ENCODE data around the gene ADAMTS7.
"Not testable (repeated sequence)": the region's sequence is repeated elsewhere in the genome, so short reads cannot be mapped to it uniquely, and the experiment has no call there.

The ADAMTS7 gene

GRCh38 chr15:78726870-78727551 is 84.3 kb downstream of the ADAMTS7 start:
- DNase-seq (ENCODE audit: low read depth): no peak

DNA sequence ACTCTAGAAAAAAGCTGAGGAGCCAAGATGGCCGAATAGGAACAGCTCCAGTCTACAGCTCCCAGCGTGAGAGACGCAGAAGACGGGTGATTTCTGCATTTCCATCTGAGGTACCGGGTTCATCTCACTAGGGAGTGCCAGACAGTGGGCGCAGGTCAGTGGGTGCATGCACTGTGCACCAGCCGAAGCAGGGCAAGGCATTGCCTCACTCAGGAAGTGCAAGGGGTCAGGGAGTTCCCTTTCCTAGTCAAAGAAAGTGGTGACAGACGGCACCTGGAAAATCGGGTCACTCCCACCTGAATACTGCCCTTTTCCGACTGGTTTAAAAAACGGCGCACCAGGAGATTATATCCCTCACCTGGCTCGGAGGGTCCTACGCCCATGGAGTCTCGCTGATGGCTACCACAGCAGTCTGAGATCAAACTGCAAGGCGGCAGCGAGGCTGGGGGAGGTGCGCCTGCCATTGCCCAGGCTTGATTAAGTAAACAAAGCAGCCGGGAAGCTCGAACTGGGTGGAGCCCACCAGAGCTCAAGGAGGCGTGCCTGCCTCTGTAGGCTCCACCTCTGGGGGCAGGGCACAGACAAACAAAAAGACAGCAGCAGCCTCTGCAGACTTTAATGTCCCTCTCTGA is 91.3 kb downstream of the ADAMTS7 start:
- DNase-seq (ENCODE audit: low read depth): not testable (repeated sequence)

DNA sequence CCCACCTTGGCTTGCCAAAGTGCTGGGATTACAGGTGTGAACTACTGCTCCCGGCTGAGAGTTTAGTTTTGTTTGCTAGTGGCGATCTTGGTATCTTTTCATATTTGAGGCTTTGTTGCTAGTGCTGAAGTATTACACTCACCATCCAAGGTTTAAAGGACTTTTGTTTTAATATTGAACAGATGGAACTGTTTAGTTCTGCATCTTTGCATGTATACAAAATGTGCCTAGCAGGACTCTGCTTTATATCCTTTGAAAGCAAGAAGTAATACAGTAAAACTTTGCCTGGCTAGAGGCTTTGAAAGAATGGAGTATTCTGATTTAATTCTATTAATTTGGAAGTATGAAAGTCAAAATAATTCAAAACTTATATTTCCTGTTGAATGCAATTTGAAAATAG is 92.4 kb downstream of the ADAMTS7 start:
- no peak for DNase-seq (ENCODE audit: low read depth)

DNA sequence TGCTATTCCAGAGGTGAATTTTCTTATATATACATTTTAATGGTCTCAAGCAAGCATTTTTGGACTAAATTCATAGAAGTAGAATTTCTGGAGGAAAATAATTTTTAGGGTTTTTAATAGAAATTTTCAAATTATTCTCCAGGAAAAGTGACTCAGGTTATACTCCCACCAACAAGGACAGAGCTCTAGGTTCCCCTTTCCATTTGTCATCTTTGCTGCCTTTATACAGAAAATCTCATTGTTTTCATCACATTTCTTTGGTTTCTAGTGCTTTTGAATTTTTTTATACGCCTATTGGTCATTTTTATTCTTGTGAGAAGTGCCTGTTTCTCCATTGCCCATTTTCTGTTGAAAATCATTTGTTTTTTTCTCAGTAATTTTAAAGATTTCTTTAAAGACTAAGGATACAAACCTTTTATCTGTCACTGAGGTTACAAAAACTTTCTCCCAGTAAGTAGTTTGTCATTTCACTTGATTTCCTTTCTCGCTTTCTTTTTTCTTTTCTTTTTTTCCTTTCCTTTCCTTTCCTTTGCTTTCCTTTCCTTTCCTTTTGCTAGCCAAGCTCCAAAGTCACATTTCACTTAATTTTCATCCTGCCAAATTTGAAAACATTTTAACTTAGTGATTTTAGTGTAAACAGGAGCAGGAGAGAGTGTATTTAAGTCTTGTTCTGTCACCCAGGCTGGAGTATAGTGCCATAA is 93.2 kb downstream of the ADAMTS7 start:
- DNase-seq (ENCODE audit: low read depth): no peak

DNA sequence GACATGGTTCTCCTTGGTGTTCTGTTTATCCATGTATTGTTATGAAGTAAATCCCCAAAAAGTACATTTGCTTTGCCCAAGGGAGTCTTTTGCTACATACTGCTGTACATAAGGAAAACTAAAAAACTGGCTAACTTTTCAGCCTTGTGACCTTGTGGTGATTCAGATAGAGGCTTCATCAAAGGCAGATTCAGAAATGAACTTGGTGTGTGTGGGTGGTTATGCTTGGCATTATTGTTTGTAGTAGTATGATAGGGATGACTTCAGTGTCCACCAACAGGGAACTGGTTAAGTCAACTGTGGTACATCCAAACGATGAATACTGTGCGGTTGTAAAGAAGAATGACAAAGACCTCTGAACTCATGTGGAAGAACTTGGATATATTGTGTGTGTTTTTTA is 94.6 kb downstream of the ADAMTS7 start:
- no peak for DNase-seq (ENCODE audit: low read depth)

DNA sequence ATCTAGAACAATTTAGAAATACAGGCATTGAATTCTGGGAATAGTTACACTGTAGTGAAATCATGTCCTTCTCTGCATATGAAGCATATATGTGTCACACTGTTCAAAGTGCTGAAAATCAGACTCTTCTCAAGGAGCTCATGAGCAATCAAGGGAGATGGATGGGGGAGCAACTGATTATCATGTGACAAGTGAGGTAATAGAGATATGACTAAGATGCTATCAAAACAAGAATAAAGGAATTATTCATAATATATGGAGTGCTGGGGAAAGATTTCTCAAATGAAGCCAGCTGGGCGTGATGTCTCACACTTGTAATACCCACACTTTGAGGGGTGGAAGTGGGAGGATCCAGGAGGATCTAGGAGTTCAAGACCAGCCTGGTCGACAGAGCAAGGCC is 95.3 kb downstream of the ADAMTS7 start:
- DNase-seq (ENCODE audit: low read depth): peak; percentile 8

GRCh38 chr15:78715434-78715833 is 95.8 kb downstream of the ADAMTS7 start:
- DNase-seq (ENCODE audit: low read depth): no peak

DNA sequence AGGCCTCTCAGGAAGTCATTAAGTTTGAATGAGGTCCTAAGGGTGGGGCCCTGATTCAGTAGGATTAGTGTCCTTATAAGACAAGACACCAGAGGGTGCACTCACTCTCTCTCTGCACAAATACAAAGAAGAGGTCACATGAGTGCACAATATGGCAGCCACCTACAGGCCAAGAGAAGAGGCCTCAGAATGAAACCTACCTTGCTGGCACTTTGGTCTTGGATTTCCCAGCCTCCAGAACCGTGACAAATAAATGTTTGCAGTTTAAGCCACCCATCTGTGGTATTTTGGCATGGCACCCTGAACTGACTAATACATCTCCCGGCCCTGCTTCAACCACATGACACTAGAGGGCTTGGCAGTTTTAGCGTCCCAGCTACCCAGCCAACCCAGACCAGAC is 96.4 kb downstream of the ADAMTS7 start:
- no peak for DNase-seq (ENCODE audit: low read depth)

DNA sequence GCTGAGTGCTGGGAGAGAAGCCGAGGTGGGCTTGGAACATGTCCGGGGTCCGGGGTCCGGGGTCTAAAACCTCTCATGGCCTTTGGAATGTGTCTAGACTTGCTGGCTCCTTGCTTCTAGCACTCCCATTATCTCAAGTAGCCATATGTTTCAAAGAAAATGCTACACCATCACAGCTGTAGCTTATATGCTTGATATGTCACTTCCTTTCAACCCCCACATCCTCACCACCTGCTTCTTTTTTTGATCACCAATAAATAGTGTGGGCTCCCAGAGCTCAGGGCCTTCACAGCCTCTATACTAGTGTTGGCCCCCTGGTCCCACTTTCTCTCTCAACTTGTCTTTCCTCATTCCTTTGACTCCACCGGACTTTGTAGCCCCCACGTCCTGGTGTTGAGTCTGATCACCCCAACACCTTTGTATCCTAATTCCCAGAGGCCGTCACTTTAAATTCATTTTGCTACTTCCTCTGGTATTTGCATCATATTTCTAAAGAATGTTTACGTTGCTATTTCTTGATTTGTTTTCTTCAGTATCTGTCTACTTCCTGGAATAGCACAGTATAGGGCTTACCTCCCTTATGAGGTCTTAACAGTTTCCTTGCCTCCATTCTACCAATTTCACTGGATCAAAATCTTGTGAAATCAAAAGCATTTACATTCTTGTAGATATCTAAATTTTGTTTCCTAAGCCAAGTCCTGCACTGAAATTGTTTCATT is 98.3 kb downstream of the ADAMTS7 start:
- no peak for DNase-seq (ENCODE audit: low read depth)

GRCh38 chr15:78711638-78712037 is 99.6 kb downstream of the ADAMTS7 start:
- no peak for DNase-seq (ENCODE audit: low read depth)

DNA sequence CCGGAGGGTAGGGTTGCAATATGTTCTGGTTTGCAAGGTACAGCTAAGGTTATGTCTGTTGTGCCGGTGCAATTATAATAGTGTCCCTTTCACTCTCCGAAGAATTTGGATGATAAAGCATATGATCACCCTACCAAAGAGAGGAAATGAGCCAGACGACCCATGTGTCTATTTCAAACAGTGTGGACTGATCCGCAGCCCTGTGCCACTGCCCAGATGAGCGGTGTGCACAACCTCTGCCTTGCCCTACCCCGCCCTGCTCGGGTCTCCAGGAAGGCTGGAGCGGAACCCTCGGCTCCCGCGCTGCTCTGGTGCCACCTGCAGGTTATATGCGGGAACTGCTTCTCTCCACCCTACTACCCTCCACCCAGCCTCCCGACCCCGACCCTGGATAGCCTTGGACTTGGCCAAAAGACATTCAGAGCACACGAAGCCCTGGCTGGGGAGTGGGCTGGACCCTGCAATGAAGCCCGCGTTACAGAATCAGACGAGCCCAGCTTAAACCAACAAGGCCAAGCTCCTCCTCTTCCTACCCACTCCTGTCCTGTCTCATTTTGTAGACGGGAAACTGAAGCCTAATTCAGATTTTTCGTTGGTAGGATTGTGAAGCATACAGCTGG is 101.9 kb downstream of the ADAMTS7 start:
- DNase-seq (ENCODE audit: low read depth): peak; percentile 7

Data from fibroblast of gingiva (primary cell).